ENCODE measurements around the gene SOX4.

Gene SOX4

DNA sequence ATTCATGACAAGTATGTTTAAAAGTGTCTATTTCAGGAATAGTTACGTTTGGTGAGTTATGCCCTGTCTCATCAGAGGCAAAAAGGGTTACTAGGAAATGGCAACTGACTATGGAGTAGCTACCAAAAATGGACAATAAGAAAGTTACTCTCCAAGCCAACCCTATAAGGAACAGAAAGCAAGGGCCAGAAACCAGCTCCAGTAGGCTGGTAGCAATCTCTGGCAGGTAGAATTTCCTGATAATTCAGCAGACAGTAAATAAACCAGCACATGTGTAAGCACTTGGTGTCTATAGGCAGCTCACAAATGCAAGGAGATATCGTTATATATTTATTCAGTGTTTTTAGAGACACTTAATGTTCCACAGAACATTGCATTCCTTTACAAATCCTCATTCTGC is 20.3 kb downstream of the SOX4 start:
- Histone ChIP-seq H3K4me3 (ENCODE audit: low read length) (no peak overlapping the region), H3K27ac (ENCODE audit: low read length) (no peak overlapping the region), H3K36me3 (ENCODE audit: control insufficient read depth, insufficient read depth, low read length) (no peaks in the 10 kb centered on the region), H3K27me3 (ENCODE audit: control insufficient read depth, insufficient read depth, low read length) (no peaks in the 10 kb centered on the region), H3K4me1 (ENCODE audit: control insufficient read depth, insufficient read depth, low read length) (no peaks in the 10 kb centered on the region), H3K9me3 (ENCODE audit: control insufficient read depth, insufficient read depth, low read length) (no peaks in the 10 kb centered on the region)
- no peak for DNase-seq (ENCODE audit: low read depth, low spot score)
- no CpG with 5 or more reads among the region's 2 CpGs for WGBS (ENCODE audit: insufficient coverage, insufficient read length)

- WGBS (ENCODE audit: insufficient coverage, insufficient read length) = no CpG with 5 or more reads among the region's 4 CpGs
- H3K4me1 ChIP-seq (ENCODE audit: control insufficient read depth, insufficient read depth, low read length) = no peaks in the 10 kb centered on the region
- no peak overlapping the region for H3K27ac ChIP-seq (ENCODE audit: low read length)
- H3K9me3 ChIP-seq (ENCODE audit: control insufficient read depth, insufficient read depth, low read length) = no peaks in the 10 kb centered on the region
- no peak overlapping the region for H3K4me3 ChIP-seq (ENCODE audit: low read length)
- DNase-seq (ENCODE audit: low read depth, low spot score) = no peak
- H3K27me3 ChIP-seq (ENCODE audit: control insufficient read depth, insufficient read depth, low read length) = no peaks in the 10 kb centered on the region
- H3K36me3 ChIP-seq (ENCODE audit: control insufficient read depth, insufficient read depth, low read length) = no peaks in the 10 kb centered on the region
Observed at GRCh38 chr6:21614226-21614625, 20.7 kb downstream of the SOX4 start.

DNA sequence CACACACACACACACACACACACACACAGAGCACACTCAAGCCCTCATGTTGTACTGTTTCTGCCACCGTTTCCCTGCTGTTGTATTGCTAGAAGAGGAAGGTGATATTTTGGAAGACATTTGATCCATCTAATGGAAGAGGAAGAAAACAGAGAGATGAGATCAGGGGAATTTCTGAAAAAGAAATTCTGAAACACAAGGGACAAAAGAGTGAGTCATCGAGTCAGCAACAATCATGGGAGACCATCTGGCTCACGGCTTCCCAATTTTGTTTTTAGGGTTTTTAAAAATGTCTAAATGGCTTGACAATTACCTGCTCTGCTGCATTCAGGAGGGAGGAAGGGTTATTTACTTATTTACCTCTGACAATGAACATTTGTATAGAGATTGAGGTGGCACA is 22.0 kb downstream of the SOX4 start:
- H3K36me3 ChIP-seq (ENCODE audit: control insufficient read depth, insufficient read depth, low read length) = no peaks in the 10 kb centered on the region
- DNase-seq (ENCODE audit: low read depth, low spot score) = no peak
- H3K27me3 ChIP-seq (ENCODE audit: control insufficient read depth, insufficient read depth, low read length) = no peaks in the 10 kb centered on the region
- no peak overlapping the region for H3K4me3 ChIP-seq (ENCODE audit: low read length)
- WGBS (ENCODE audit: insufficient coverage, insufficient read length) = no CpG with 5 or more reads among the region's 3 CpGs
- no peaks in the 10 kb centered on the region for H3K9me3 ChIP-seq (ENCODE audit: control insufficient read depth, insufficient read depth, low read length)
- H3K4me1 ChIP-seq (ENCODE audit: control insufficient read depth, insufficient read depth, low read length) = no peaks in the 10 kb centered on the region
- H3K27ac ChIP-seq (ENCODE audit: low read length) = no peak overlapping the region

DNA sequence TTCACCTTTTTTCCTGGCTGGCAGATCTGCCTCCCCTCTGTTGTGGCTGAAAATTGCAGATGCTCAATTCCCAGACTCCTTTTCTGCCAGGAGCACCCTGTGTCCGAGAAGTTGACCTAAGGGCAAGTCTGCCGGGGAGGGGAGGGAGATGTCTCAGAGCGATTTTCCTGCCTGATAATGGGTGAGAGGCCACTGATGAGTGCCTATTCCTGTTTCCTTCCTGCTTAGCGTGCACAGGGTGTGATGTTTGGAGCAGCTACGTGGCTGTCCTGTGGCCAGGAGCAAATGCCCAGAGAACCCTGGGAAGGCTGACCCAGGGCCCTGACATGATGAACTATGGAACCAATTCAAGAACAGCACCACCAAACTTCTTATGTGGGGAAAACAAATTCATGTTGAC is 22.5 kb downstream of the SOX4 start:
- H3K4me1 ChIP-seq (ENCODE audit: control insufficient read depth, insufficient read depth, low read length) = no peaks in the 10 kb centered on the region
- no peaks in the 10 kb centered on the region for H3K27me3 ChIP-seq (ENCODE audit: control insufficient read depth, insufficient read depth, low read length)
- DNase-seq (ENCODE audit: low read depth, low spot score) = no peak

GRCh38 chr6:21625642-21626041 is 32.1 kb downstream of the SOX4 start:
- Histone ChIP-seq H3K27me3 (ENCODE audit: control insufficient read depth, insufficient read depth, low read length) (no peaks in the 10 kb centered on the region), H3K36me3 (ENCODE audit: control insufficient read depth, insufficient read depth, low read length) (no peaks in the 10 kb centered on the region), H3K27ac (ENCODE audit: low read length) (no peak overlapping the region), H3K4me1 (ENCODE audit: control insufficient read depth, insufficient read depth, low read length) (no peaks in the 10 kb centered on the region), H3K4me3 (ENCODE audit: low read length) (no peak overlapping the region), H3K9me3 (ENCODE audit: control insufficient read depth, insufficient read depth, low read length) (no peaks in the 10 kb centered on the region)
- WGBS (ENCODE audit: insufficient coverage, insufficient read length) = no CpG with 5 or more reads among the region's 7 CpGs
- DNase-seq (ENCODE audit: low read depth, low spot score) = no peak

More for the DNA sequence above, 22.5 kb downstream of the SOX4 start:
- no peaks in the 10 kb centered on the region for H3K36me3 ChIP-seq (ENCODE audit: control insufficient read depth, insufficient read depth, low read length)
- no peaks in the 10 kb centered on the region for H3K9me3 ChIP-seq (ENCODE audit: control insufficient read depth, insufficient read depth, low read length)
- no peak overlapping the region for H3K4me3 ChIP-seq (ENCODE audit: low read length)
- H3K27ac ChIP-seq (ENCODE audit: low read length) = no peak overlapping the region
- no CpG with 5 or more reads among the region's 5 CpGs for WGBS (ENCODE audit: insufficient coverage, insufficient read length)

DNA sequence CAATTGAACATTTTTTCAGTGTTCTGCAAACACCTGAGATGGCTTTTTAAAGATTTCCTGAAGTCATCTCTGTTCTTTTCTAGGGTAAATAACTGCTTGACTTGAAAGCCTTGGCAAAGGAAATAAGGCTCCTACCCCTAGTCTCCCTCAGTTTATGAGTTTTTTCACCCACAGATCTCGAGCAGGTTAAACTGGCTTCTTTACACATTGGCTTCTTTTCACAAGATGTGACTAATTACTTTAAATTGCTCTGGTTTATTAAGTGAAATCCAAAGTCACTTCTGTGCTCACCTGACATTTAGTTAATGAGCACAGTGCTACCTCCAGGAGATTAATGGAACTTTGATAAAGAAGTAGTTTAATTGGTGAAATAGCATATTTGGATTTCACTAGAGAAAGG is 33.2 kb downstream of the SOX4 start:
- no peak for DNase-seq (ENCODE audit: low read depth, low spot score)
- no CpG with 5 or more reads among the region's 1 CpG for WGBS (ENCODE audit: insufficient coverage, insufficient read length)
- Histone ChIP-seq H3K27me3 (ENCODE audit: control insufficient read depth, insufficient read depth, low read length) (no peaks in the 10 kb centered on the region), H3K36me3 (ENCODE audit: control insufficient read depth, insufficient read depth, low read length) (no peaks in the 10 kb centered on the region), H3K4me3 (ENCODE audit: low read length) (no peak overlapping the region), H3K4me1 (ENCODE audit: control insufficient read depth, insufficient read depth, low read length) (no peaks in the 10 kb centered on the region), H3K27ac (ENCODE audit: low read length) (no peak overlapping the region), H3K9me3 (ENCODE audit: control insufficient read depth, insufficient read depth, low read length) (no peaks in the 10 kb centered on the region)

GRCh38 chr6:21628160-21628559 is 34.6 kb downstream of the SOX4 start:
- H3K9me3 ChIP-seq (ENCODE audit: control insufficient read depth, insufficient read depth, low read length) = no peaks in the 10 kb centered on the region
- no peak for DNase-seq (ENCODE audit: low read depth, low spot score)
- H3K36me3 ChIP-seq (ENCODE audit: control insufficient read depth, insufficient read depth, low read length) = no peaks in the 10 kb centered on the region
- H3K4me1 ChIP-seq (ENCODE audit: control insufficient read depth, insufficient read depth, low read length) = no peaks in the 10 kb centered on the region
- no peak overlapping the region for H3K4me3 ChIP-seq (ENCODE audit: low read length)
- WGBS (ENCODE audit: insufficient coverage, insufficient read length) = no CpG with 5 or more reads among the region's 4 CpGs
- H3K27me3 ChIP-seq (ENCODE audit: control insufficient read depth, insufficient read depth, low read length) = no peaks in the 10 kb centered on the region
- no peak overlapping the region for H3K27ac ChIP-seq (ENCODE audit: low read length)

DNA sequence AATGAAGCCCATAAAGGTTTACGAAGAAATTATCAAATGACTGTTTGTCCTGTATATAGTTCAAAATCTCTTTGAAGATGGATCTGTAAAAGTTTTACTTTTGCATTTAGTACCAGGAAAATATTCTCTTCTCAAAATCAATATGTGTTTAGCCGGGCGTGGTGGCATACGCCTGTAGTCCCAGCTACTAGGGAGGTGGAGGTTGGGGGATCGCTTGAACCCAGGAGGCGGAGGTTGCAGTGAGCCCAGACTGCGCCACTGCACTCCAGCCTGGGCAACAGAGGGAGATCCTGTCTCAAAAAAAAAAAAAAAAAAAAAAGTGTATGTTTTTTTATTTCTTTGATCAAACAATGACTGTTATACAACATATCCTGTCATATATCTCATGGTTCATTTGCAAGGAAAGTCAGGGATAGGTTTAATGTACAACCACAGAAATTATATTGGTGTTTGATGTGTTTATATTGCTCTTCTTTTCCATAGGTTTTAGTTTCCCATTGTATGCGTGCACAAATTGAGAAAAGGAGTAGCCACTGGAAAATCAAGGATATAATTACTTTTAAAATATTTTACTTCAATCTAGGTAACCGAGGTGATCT is 40.1 kb downstream of the SOX4 start:
- no peak for DNase-seq (ENCODE audit: low read depth, low spot score)
- H3K27ac ChIP-seq (ENCODE audit: low read length) = no peak overlapping the region

DNA sequence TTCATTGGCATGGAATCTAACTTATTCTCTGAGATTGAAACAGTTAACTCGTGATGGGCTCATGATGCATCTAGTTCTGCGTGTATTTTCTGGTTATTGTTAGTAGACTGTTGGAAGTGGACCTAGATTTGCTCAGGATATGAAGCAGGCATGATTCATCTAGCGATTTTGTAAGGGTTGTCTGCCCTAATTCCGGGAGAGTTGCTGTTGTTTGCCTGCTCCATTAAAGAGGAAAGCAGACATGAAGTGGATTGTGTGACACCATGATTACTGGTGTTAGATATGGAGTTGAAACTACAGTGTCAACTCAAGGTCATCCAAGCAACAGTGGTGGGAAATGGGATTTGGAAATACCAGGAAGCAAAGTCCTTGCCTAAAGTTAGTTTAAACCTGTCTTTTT is 41.0 kb downstream of the SOX4 start:
- Histone ChIP-seq H3K4me3 (ENCODE audit: low read length) (no peak overlapping the region), H3K27ac (ENCODE audit: low read length) (no peak overlapping the region), H3K36me3 (ENCODE audit: control insufficient read depth, insufficient read depth, low read length) (no peaks in the 10 kb centered on the region), H3K27me3 (ENCODE audit: control insufficient read depth, insufficient read depth, low read length) (no peaks in the 10 kb centered on the region), H3K9me3 (ENCODE audit: control insufficient read depth, insufficient read depth, low read length) (no peaks in the 10 kb centered on the region), H3K4me1 (ENCODE audit: control insufficient read depth, insufficient read depth, low read length) (no peaks in the 10 kb centered on the region)
- no peak for DNase-seq (ENCODE audit: low read depth, low spot score)
- no CpG with 5 or more reads among the region's 4 CpGs for WGBS (ENCODE audit: insufficient coverage, insufficient read length)

More for the DNA sequence above, 40.1 kb downstream of the SOX4 start:
- no CpG with 5 or more reads among the region's 9 CpGs for WGBS (ENCODE audit: insufficient coverage, insufficient read length)
- Histone ChIP-seq H3K4me1 (ENCODE audit: control insufficient read depth, insufficient read depth, low read length) (no peaks in the 10 kb centered on the region), H3K4me3 (ENCODE audit: low read length) (no peak overlapping the region), H3K9me3 (ENCODE audit: control insufficient read depth, insufficient read depth, low read length) (no peaks in the 10 kb centered on the region), H3K36me3 (ENCODE audit: control insufficient read depth, insufficient read depth, low read length) (no peaks in the 10 kb centered on the region), H3K27me3 (ENCODE audit: control insufficient read depth, insufficient read depth, low read length) (no peaks in the 10 kb centered on the region)

DNA sequence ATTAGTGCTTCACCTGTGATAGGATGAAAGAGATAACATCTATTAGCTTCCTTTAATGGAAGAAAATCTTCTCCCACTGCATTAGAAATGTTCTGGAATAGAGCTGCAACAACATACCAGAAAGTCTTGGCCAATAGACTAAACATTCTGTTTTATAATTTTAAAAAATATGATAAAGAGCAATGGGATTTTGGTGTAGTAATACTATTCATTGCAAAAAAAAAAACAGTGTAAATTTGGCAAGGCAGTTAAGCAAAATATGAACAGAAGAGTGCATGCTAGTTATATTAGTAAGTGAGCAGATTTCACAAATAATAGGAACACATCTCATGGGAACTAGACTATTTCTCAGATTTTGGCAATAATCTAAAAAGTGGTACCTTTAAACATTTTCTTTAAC is 43.3 kb downstream of the SOX4 start:
- H3K4me1 ChIP-seq (ENCODE audit: control insufficient read depth, insufficient read depth, low read length) = no peaks in the 10 kb centered on the region
- H3K27ac ChIP-seq (ENCODE audit: low read length) = no peak overlapping the region
- H3K27me3 ChIP-seq (ENCODE audit: control insufficient read depth, insufficient read depth, low read length) = no peaks in the 10 kb centered on the region
- H3K36me3 ChIP-seq (ENCODE audit: control insufficient read depth, insufficient read depth, low read length) = no peaks in the 10 kb centered on the region
- DNase-seq (ENCODE audit: low read depth, low spot score) = no peak
- H3K9me3 ChIP-seq (ENCODE audit: control insufficient read depth, insufficient read depth, low read length) = no peaks in the 10 kb centered on the region
- no peak overlapping the region for H3K4me3 ChIP-seq (ENCODE audit: low read length)

GRCh38 chr6:21639316-21639715 is 45.8 kb downstream of the SOX4 start:
- no peak overlapping the region for H3K27ac ChIP-seq (ENCODE audit: low read length)
- DNase-seq (ENCODE audit: low read depth, low spot score) = no peak
- H3K36me3 ChIP-seq (ENCODE audit: control insufficient read depth, insufficient read depth, low read length) = no peaks in the 10 kb centered on the region
- no peaks in the 10 kb centered on the region for H3K4me1 ChIP-seq (ENCODE audit: control insufficient read depth, insufficient read depth, low read length)
- no peaks in the 10 kb centered on the region for H3K9me3 ChIP-seq (ENCODE audit: control insufficient read depth, insufficient read depth, low read length)
- H3K4me3 ChIP-seq (ENCODE audit: low read length) = no peak overlapping the region
- no peaks in the 10 kb centered on the region for H3K27me3 ChIP-seq (ENCODE audit: control insufficient read depth, insufficient read depth, low read length)
- no CpG with 5 or more reads among the region's 5 CpGs for WGBS (ENCODE audit: insufficient coverage, insufficient read length)

Data from iPS DF 6.9 (cell line).